ENCODE results near the gene GLI3.

GRCh38 chr7:42053834-42054233 is 183.2 kb downstream of the GLI3 start:
- no peak for TF ChIP-seq CTCF (IDR thresholded peaks at IDR 0.05)
- TF ChIP-seq ZFX (IDR thresholded peaks at IDR 0.05; ENCODE audit: borderline replicate concordance) = no peak

Data from 22Rv1 (cell line).